ENCODE measurements around the gene MICOS13.

Gene MICOS13

GRCh38 chr19:5698635-5699422 is 18.5 kb upstream of the MICOS13 start:
- no peaks in the 10 kb centered on the region; the same call in 1 of the 2 replicates for H3K9me3 ChIP-seq (ENCODE audit: control insufficient read depth, insufficient read depth, low read length)
- H3K27ac ChIP-seq (ENCODE audit: low read depth, low read length), result no peak overlapping the region
- no peaks in the 10 kb centered on the region for H3K4me1 ChIP-seq (ENCODE audit: control insufficient read depth, insufficient read depth, low read length)
- H3K9ac ChIP-seq (ENCODE audit: low read depth, low read length), result no peak overlapping the region
- no peak overlapping the region for H3K4me3 ChIP-seq (ENCODE audit: low read depth, low read length)
- no peaks in the 10 kb centered on the region for H3K27me3 ChIP-seq (ENCODE audit: control insufficient read depth, insufficient read depth, low read length)
- H3K36me3 ChIP-seq (ENCODE audit: control insufficient read depth, insufficient read depth, low read length), result peaks cover 79% of the 10 kb centered on the region

DNA sequence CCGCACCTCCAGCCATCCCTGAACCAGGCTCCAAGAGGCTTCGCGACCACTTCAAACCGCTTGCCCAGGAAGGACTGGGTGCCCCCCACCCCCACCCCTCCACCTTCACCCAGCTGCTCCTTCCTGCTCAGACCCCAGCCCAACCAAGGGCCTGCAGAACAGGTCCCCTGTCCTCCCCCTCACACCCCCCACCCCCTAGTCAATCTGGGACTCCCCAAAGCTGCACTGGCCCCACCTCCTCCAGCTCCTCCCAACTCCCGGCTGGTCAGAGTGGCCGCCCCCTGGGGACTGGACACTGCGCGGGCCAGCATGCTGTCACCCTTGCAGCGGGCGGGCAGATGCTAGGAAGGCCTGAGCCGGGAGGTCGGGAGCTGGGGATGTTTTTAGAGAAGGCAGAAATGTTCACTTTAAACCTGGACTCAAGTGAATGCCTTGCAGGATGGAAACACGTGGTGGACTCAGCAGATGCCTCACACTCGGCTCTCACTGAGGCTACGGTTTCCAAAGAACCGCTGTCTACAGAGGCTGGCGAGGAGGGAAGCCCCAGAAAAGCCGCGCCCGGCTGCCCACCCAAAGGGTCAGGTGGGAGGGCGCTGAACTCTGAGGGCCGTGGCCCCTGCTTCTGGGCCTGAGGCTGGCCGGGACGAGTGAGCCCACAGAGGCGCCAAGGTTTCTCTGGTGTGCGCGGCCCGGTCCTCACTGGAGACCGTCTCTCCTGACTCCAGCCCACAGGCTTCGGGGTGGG is 17.7 kb upstream of the MICOS13 start:
- Histone ChIP-seq H3K4me3 (ENCODE audit: low read depth, low read length) (no peak overlapping the region), H3K36me3 (ENCODE audit: control insufficient read depth, insufficient read depth, low read length) (peaks cover 79% of the 10 kb centered on the region), H3K27me3 (ENCODE audit: control insufficient read depth, insufficient read depth, low read length) (no peaks in the 10 kb centered on the region), H3K4me1 (ENCODE audit: control insufficient read depth, insufficient read depth, low read length) (no peaks in the 10 kb centered on the region), H3K9me3 (ENCODE audit: control insufficient read depth, insufficient read depth, low read length) (no peaks in the 10 kb centered on the region), H3K9ac (ENCODE audit: low read depth, low read length) (no peak overlapping the region), H3K27ac (ENCODE audit: low read depth, low read length) (peak overlapping the region; percentile 61)

DNA sequence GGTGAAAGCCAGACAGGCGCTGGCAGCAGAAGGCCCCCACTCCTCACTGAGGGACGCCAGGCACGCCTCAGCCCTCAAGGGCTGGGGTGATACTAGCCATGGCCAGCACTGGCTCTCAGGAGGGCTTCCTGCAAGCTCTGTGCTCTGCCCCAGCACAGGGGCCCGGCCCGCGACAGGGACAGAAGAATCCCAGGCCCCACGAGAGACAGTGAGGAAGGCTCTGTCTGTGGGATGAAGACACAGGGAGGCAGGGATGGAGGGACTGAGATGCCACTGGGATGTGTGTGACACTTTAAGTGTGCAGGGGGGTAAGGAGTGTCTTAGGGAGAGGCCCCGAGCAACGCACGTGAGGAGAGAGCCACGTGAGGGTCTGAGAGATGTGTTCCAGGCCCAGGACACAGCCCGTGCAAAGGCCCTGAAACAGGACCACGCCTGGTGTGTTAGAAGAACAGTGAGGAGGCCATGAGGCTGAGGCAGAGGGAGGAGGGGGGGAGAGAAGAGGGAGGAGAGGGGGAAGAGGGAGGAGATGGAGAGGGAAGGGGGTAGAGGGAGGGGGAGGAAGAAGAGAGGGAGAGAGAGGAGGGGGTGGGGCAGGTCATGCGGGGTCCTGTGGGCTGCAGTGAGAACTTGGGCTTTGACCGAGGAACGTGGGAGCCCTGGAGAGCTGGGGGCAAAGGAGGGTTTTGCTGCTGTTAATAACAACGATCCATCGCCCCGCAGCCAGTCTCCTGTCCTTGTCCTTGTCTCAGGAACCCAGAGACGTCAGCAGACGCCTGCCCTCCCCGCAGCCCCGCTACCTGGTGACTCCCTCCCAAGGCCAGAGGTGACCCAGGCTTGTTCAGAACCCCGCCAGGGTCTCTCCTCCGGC is 16.9 kb upstream of the MICOS13 start:
- no peaks in the 10 kb centered on the region for H3K9me3 ChIP-seq (ENCODE audit: control insufficient read depth, insufficient read depth, low read length)
- no peaks in the 10 kb centered on the region for H3K27me3 ChIP-seq (ENCODE audit: control insufficient read depth, insufficient read depth, low read length)
- H3K4me3 ChIP-seq (ENCODE audit: low read depth, low read length), result no peak overlapping the region
- peak overlapping the region; percentile 61 for H3K27ac ChIP-seq (ENCODE audit: low read depth, low read length)
- no peak overlapping the region for H3K9ac ChIP-seq (ENCODE audit: low read depth, low read length)
- no peaks in the 10 kb centered on the region for H3K4me1 ChIP-seq (ENCODE audit: control insufficient read depth, insufficient read depth, low read length)
- peaks cover 86% of the 10 kb centered on the region for H3K36me3 ChIP-seq (ENCODE audit: control insufficient read depth, insufficient read depth, low read length)

GRCh38 chr19:5696196-5697021 is 16.1 kb upstream of the MICOS13 start:
- Histone ChIP-seq H3K4me3 (ENCODE audit: low read depth, low read length) (no peak overlapping the region), H3K27me3 (ENCODE audit: control insufficient read depth, insufficient read depth, low read length) (no peaks in the 10 kb centered on the region), H3K9me3 (ENCODE audit: control insufficient read depth, insufficient read depth, low read length) (no peaks in the 10 kb centered on the region), H3K9ac (ENCODE audit: low read depth, low read length) (no peak overlapping the region), H3K4me1 (ENCODE audit: control insufficient read depth, insufficient read depth, low read length) (no peaks in the 10 kb centered on the region), H3K27ac (ENCODE audit: low read depth, low read length) (no peak overlapping the region), H3K36me3 (ENCODE audit: control insufficient read depth, insufficient read depth, low read length) (peaks cover 94% of the 10 kb centered on the region)

GRCh38 chr19:5695649-5696195 is 15.4 kb upstream of the MICOS13 start:
- no peak overlapping the region for H3K4me3 ChIP-seq (ENCODE audit: low read depth, low read length)
- no peak overlapping the region for H3K9ac ChIP-seq (ENCODE audit: low read depth, low read length)
- no peaks in the 10 kb centered on the region for H3K4me1 ChIP-seq (ENCODE audit: control insufficient read depth, insufficient read depth, low read length)
- H3K27ac ChIP-seq (ENCODE audit: low read depth, low read length), result peak overlapping the region; percentile 20
- H3K9me3 ChIP-seq (ENCODE audit: control insufficient read depth, insufficient read depth, low read length), result no peaks in the 10 kb centered on the region
- H3K36me3 ChIP-seq (ENCODE audit: control insufficient read depth, insufficient read depth, low read length), result peaks cover 92% of the 10 kb centered on the region
- H3K27me3 ChIP-seq (ENCODE audit: control insufficient read depth, insufficient read depth, low read length), result no peaks in the 10 kb centered on the region

DNA sequence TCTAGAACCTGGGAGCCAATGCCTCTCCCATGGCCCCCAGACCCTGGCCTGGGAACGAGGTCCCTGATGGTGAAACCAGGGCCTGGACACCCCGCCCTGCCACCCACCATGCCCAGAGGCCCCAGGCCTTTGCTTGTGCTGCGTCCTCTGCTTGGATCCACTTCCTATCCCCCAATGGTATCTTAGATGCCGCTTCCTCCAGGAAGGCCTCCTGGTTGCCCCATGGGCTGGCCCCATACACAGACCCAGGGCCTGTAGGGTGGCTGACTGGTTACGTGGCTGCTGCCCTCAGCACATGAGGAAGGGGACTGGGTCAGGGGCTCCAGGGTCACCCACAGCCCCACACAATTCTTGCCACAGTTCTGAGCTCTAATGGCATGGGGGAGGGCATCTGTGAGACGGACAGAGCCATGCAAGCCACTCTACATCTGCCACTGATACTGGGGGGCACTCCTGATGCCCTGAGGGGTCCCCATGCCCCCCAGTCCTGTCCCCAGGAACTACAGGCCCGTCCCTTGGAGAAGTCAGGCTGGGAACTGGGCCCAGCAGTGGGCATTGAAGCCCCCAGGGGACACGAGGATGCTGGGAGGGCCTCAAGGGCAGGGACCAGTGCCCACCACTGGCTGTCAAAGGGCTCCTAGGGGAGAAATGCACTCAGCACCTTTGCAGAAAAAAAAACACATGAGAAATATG is 14.8 kb upstream of the MICOS13 start:
- Histone ChIP-seq H3K4me1 (ENCODE audit: control insufficient read depth, insufficient read depth, low read length) (no peaks in the 10 kb centered on the region), H3K9ac (ENCODE audit: low read depth, low read length) (no peak overlapping the region), H3K27me3 (ENCODE audit: control insufficient read depth, insufficient read depth, low read length) (no peaks in the 10 kb centered on the region), H3K36me3 (ENCODE audit: control insufficient read depth, insufficient read depth, low read length) (peaks cover 85% of the 10 kb centered on the region), H3K9me3 (ENCODE audit: control insufficient read depth, insufficient read depth, low read length) (no peaks in the 10 kb centered on the region), H3K27ac (ENCODE audit: low read depth, low read length) (no peak overlapping the region), H3K4me3 (ENCODE audit: low read depth, low read length) (no peak overlapping the region)

- Histone ChIP-seq H3K9ac (ENCODE audit: low read depth, low read length) (no peak overlapping the region), H3K27ac (ENCODE audit: low read depth, low read length) (no peak overlapping the region), H3K36me3 (ENCODE audit: control insufficient read depth, insufficient read depth, low read length) (peaks cover 78% of the 10 kb centered on the region), H3K27me3 (ENCODE audit: control insufficient read depth, insufficient read depth, low read length) (no peaks in the 10 kb centered on the region), H3K4me3 (ENCODE audit: low read depth, low read length) (no peak overlapping the region), H3K4me1 (ENCODE audit: control insufficient read depth, insufficient read depth, low read length) (no peaks in the 10 kb centered on the region), H3K9me3 (ENCODE audit: control insufficient read depth, insufficient read depth, low read length) (no peaks in the 10 kb centered on the region)
Observed at GRCh38 chr19:5694167-5694955, 14.0 kb upstream of the MICOS13 start.

GRCh38 chr19:5693195-5694166 is 13.2 kb upstream of the MICOS13 start:
- no peak overlapping the region for H3K27ac ChIP-seq (ENCODE audit: low read depth, low read length)
- no peaks in the 10 kb centered on the region for H3K9me3 ChIP-seq (ENCODE audit: control insufficient read depth, insufficient read depth, low read length)
- H3K27me3 ChIP-seq (ENCODE audit: control insufficient read depth, insufficient read depth, low read length), result no peaks in the 10 kb centered on the region
- no peak overlapping the region for H3K4me3 ChIP-seq (ENCODE audit: low read depth, low read length)
- H3K4me1 ChIP-seq (ENCODE audit: control insufficient read depth, insufficient read depth, low read length), result no peaks in the 10 kb centered on the region
- H3K36me3 ChIP-seq (ENCODE audit: control insufficient read depth, insufficient read depth, low read length), result peaks cover 69% of the 10 kb centered on the region
- no peak overlapping the region for H3K9ac ChIP-seq (ENCODE audit: low read depth, low read length)

All from HUES48 (cell line).